ENCODE data around the gene PIN1.
A peak's percentile ranks its signal among the peaks of the same experiment; 100 is the strongest.
"Not testable (repeated sequence)": the region's sequence is repeated elsewhere in the genome, so short reads cannot be mapped to it uniquely, and the experiment has no call there.

The PIN1 gene

GRCh38 chr19:9818734-9819595 is 16.2 kb upstream of the PIN1 start, which contains the start of gene FBXL12:
TSS of gene FBXL12 (minus strand) at chr19:9819079. CDS start at chr19:9818813, 266 bp downstream.
- peak; percentile 99 for DNase-seq

- DNase-seq: no peak
Measured at GRCh38 chr19:9819596-9819909, 15.6 kb upstream of the PIN1 start.

GRCh38 chr19:9820034-9820433 is 15.1 kb upstream of the PIN1 start:
- not testable (repeated sequence) for DNase-seq

GRCh38 chr19:9823816-9824215 is 11.3 kb upstream of the PIN1 start:
- DNase-seq: no peak

GRCh38 chr19:9827289-9828238 is 7.6 kb upstream of the PIN1 start, which contains the start of gene UBL5:
TSS of gene UBL5 (plus strand) at chr19:9827918. CDS start at chr19:9828338, 420 bp downstream.
- DNase-seq: peak; percentile 84

- no peak for DNase-seq
Measured at GRCh38 chr19:9828551-9829063, 6.5 kb upstream of the PIN1 start.

- no peak for DNase-seq
Measured at GRCh38 chr19:9834307-9834725, 802 bp upstream of the PIN1 start.

GRCh38 chr19:9835507-9835949 is 410 bp downstream of the PIN1 start:
- no peak for DNase-seq

- peak; percentile 51 for DNase-seq
Measured at GRCh38 chr19:9836021-9836420, 903 bp downstream of the PIN1 start.

- no peak for DNase-seq
Measured at GRCh38 chr19:9838324-9838723, 3.2 kb downstream of the PIN1 start.

GRCh38 chr19:9839415-9839814 is 4.3 kb downstream of the PIN1 start:
- no peak for DNase-seq

GRCh38 chr19:9842834-9843625 is 7.9 kb downstream of the PIN1 start:
- DNase-seq: no peak

GRCh38 chr19:9843626-9844273 is 8.6 kb downstream of the PIN1 start:
- not testable (repeated sequence) for DNase-seq

GRCh38 chr19:9847087-9847671 is 12.1 kb downstream of the PIN1 start:
- DNase-seq: peak; percentile 89

GRCh38 chr19:9848060-9848459 is 12.9 kb downstream of the PIN1 start:
- no peak for DNase-seq

GRCh38 chr19:9848762-9849161 is 13.6 kb downstream of the PIN1 start:
- DNase-seq: no peak

GRCh38 chr19:9849791-9850190 is 14.7 kb downstream of the PIN1 start:
- DNase-seq: no peak

GRCh38 chr19:9850235-9850959 is 15.3 kb downstream of the PIN1 start:
- DNase-seq: no peak

GRCh38 chr19:9854282-9854846 is 19.2 kb downstream of the PIN1 start:
- DNase-seq: no peak

- DNase-seq: no peak
Measured at GRCh38 chr19:9856609-9857008, 21.5 kb downstream of the PIN1 start.
